Smooth muscle cell (in vitro differentiated cells): Measurements from ENCODE around the gene SPEM3. TPM values are rescaled to one million over a fixed set of nuclear protein-coding genes. Genes with fewer than 3 reads are reported as not detected.

Experiments used
- DNase-seq: peaks from one replicate; lab custom pipeline; 2025; ENCODE audit not compliant: unreplicated experiment; lab: John Stamatoyannopoulos, UW
- H2AFZ ChIP-seq: fragments of 200-600 bp; sonication (generic); 2 replicates; pipeline ENCODE4 v1.6.0; 2016; ENCODE audit warnings: antibody characterized with exemption, low read depth, mild to moderate bottlenecking
- H3F3A ChIP-seq: fragments of 200-600 bp; sonication (generic); 2 replicates; pipeline ENCODE4 v1.6.0; 2017; ENCODE audit warnings: antibody characterized with exemption, low read depth
- H3K27ac ChIP-seq: fragments of 200-600 bp; sonication (generic); 2 replicates; pipeline ENCODE4 v1.5.1; 2016; ENCODE audit warnings: low read depth, mild to moderate bottlenecking
- H3K27me3 ChIP-seq: fragments of 200-600 bp; sonication (generic); 2 replicates; pipeline ENCODE4 v1.6.1; 2016; ENCODE audit warnings: low read depth, mild to moderate bottlenecking
- H3K36me3 ChIP-seq: fragments of 200-600 bp; sonication (generic); 2 replicates; pipeline ENCODE4 v1.5.1; 2016; ENCODE audit warnings: low read depth
- H3K4me1 ChIP-seq: fragments of 200-600 bp; sonication (generic); 2 replicates; pipeline ENCODE4 v1.5.1; 2016; ENCODE audit warnings: low read depth
- H3K4me2 ChIP-seq: fragments of 200-600 bp; sonication (generic); 2 replicates; pipeline ENCODE4 v1.6.0; 2016; ENCODE audit warnings: mild to moderate bottlenecking
- H3K4me3 ChIP-seq: fragments of 200-600 bp; sonication (generic); 2 replicates; pipeline ENCODE4 v1.5.1; 2016; ENCODE audit warnings: mild to moderate bottlenecking
- H3K79me2 ChIP-seq: fragments of 200-600 bp; sonication (generic); 2 replicates; pipeline ENCODE4 v1.6.0; 2016; ENCODE audit warnings: low read depth, mild to moderate bottlenecking
- H3K9ac ChIP-seq: fragments of 200-600 bp; sonication (generic); 2 replicates; pipeline ENCODE4 v1.6.0; 2016; ENCODE audit warnings: low read depth
- H3K9me3 ChIP-seq: fragments of 200-600 bp; sonication (generic); replicated peaks from 2 replicates; pipeline ENCODE4 v1.5.1; 2016; ENCODE audit warnings: low read depth
- H4K20me1 ChIP-seq: fragments of 200-600 bp; sonication (generic); 2 replicates; pipeline ENCODE4 v1.6.0; 2016; ENCODE audit warnings: low read depth
- WGBS: methylation state at CpG from one replicate; pipeline ENCODE4 v1.1.7; 2016; ENCODE audit warnings: low lambda C conversion rate; 5-methylcytosine and 5-hydroxymethylcytosine counted together
- polyA plus RNA-seq: library from polyadenylated mRNA; unstranded; fragments of >200 nt; fragmentation: Nextera tagmentation; extraction: Ambion mirVana; gene quantifications from 2 replicates; pipeline ENCODE4 v1.2.1, GENCODE V29; 2016
- total RNA-seq: library from RNA; depleted of rRNA; stranded (reverse); fragments of >200 nt; gene quantifications from 2 replicates; pipeline ENCODE4 v1.2.3, GENCODE V29; 2014
- TF ChIP-seq, protein P1 (sequence below): fragments of 200-600 bp; sonication (generic); IDR thresholded peaks from 2 replicates; pipeline ENCODE4 v1.5.1; 2017; ENCODE audit warnings: borderline replicate concordance, mild to moderate bottlenecking, antibody characterized with exemption; ENCODE audit not compliant: insufficient read depth, poor library complexity, severe bottlenecking

Gene SPEM3
- total and polyA plus RNA-seq, 2 experiments from 2014 or later, result not detected

- no peak overlapping the region for H3K9ac ChIP-seq
- TF ChIP-seq, protein P1, sequence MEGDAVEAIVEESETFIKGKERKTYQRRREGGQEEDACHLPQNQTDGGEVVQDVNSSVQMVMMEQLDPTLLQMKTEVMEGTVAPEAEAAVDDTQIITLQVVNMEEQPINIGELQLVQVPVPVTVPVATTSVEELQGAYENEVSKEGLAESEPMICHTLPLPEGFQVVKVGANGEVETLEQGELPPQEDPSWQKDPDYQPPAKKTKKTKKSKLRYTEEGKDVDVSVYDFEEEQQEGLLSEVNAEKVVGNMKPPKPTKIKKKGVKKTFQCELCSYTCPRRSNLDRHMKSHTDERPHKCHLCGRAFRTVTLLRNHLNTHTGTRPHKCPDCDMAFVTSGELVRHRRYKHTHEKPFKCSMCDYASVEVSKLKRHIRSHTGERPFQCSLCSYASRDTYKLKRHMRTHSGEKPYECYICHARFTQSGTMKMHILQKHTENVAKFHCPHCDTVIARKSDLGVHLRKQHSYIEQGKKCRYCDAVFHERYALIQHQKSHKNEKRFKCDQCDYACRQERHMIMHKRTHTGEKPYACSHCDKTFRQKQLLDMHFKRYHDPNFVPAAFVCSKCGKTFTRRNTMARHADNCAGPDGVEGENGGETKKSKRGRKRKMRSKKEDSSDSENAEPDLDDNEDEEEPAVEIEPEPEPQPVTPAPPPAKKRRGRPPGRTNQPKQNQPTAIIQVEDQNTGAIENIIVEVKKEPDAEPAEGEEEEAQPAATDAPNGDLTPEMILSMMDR, result no peak
- no peaks in the 10 kb centered on the region for H4K20me1 ChIP-seq
- no peaks in the 10 kb centered on the region for H3F3A ChIP-seq
- H3K9me3 ChIP-seq, result no peaks in the 10 kb centered on the region
- no peak overlapping the region for H3K4me2 ChIP-seq
- no peaks in the 10 kb centered on the region for H3K27me3 ChIP-seq
- H3K4me3 ChIP-seq, result no peak overlapping the region
- H2AFZ ChIP-seq, result no peak overlapping the region
- no peaks in the 10 kb centered on the region for H3K36me3 ChIP-seq
- 93% methylated on average over 33 of the region's 33 CpGs for WGBS
- no peak overlapping the region for H3K27ac ChIP-seq
- DNase-seq, result no peak
- H3K4me1 ChIP-seq, result no peaks in the 10 kb centered on the region
- no peaks in the 10 kb centered on the region for H3K79me2 ChIP-seq
Observed at GRCh38 chr17:7426203-7426863, 2.3 kb upstream of the SPEM3 start.

- no peaks in the 10 kb centered on the region for H3F3A ChIP-seq
- H3K27me3 ChIP-seq, result no peaks in the 10 kb centered on the region
- no peak overlapping the region for H2AFZ ChIP-seq
- TF ChIP-seq, protein P1, result no peak
- H3K27ac ChIP-seq, result no peak overlapping the region
- no peaks in the 10 kb centered on the region for H3K4me1 ChIP-seq
- H3K36me3 ChIP-seq, result no peaks in the 10 kb centered on the region
- H3K9me3 ChIP-seq, result no peaks in the 10 kb centered on the region
- H3K4me3 ChIP-seq, result no peak overlapping the region
- no peaks in the 10 kb centered on the region for H3K79me2 ChIP-seq
- H3K4me2 ChIP-seq, result no peak overlapping the region
- H4K20me1 ChIP-seq, result no peaks in the 10 kb centered on the region
- 94% methylated on average over 28 of the region's 29 CpGs for WGBS
- H3K9ac ChIP-seq, result no peak overlapping the region
- no peak for DNase-seq
Observed at GRCh38 chr17:7426896-7427489, 1.7 kb upstream of the SPEM3 start.

GRCh38 chr17:7427549-7427948 is 1.1 kb upstream of the SPEM3 start:
- no peak for DNase-seq
- H3K79me2 ChIP-seq, result no peaks in the 10 kb centered on the region
- H3K9me3 ChIP-seq, result no peaks in the 10 kb centered on the region
- H3K4me2 ChIP-seq, result no peak overlapping the region
- H2AFZ ChIP-seq, result no peak overlapping the region
- no peaks in the 10 kb centered on the region for H4K20me1 ChIP-seq
- no peak overlapping the region for H3K27ac ChIP-seq
- H3K4me3 ChIP-seq, result no peak overlapping the region
- TF ChIP-seq, protein P1, result no peak
- no peaks in the 10 kb centered on the region for H3K27me3 ChIP-seq
- H3K4me1 ChIP-seq, result no peaks in the 10 kb centered on the region
- WGBS, result 95% methylated on average over 7 of the region's 7 CpGs
- H3K9ac ChIP-seq, result no peak overlapping the region
- no peaks in the 10 kb centered on the region for H3K36me3 ChIP-seq
- no peaks in the 10 kb centered on the region for H3F3A ChIP-seq

GRCh38 chr17:7429722-7430121 is 1.1 kb downstream of the SPEM3 start:
- no peak overlapping the region for H2AFZ ChIP-seq
- TF ChIP-seq, protein P1, result no peak
- 94% methylated on average over 3 of the region's 10 CpGs for WGBS
- H3K79me2 ChIP-seq, result no peaks in the 10 kb centered on the region
- H3F3A ChIP-seq, result no peaks in the 10 kb centered on the region
- no peaks in the 10 kb centered on the region for H3K4me1 ChIP-seq
- H4K20me1 ChIP-seq, result no peaks in the 10 kb centered on the region
- no peak overlapping the region for H3K4me2 ChIP-seq
- no peaks in the 10 kb centered on the region for H3K36me3 ChIP-seq
- H3K27me3 ChIP-seq, result no peaks in the 10 kb centered on the region
- no peak for DNase-seq
- no peak overlapping the region for H3K4me3 ChIP-seq
- H3K9ac ChIP-seq, result no peak overlapping the region
- no peak overlapping the region for H3K27ac ChIP-seq
- no peaks in the 10 kb centered on the region for H3K9me3 ChIP-seq
